ENCODE measurements around the gene AHSP. TPM values are rescaled to one million over a fixed set of nuclear protein-coding genes. Genes with fewer than 3 reads are reported as not detected.
"Not testable (repeated sequence)": the region's sequence is repeated elsewhere in the genome, so short reads cannot be mapped to it uniquely, and the experiment has no call there.

AHSP gene
- polyA plus RNA-seq, 2 donors = not detected

- 10 to 14% methylated on average over 6 of the region's 6 CpGs for WGBS, 2 donors
- no peaks in the 10 kb centered on the region for H3K4me1 ChIP-seq (ENCODE audit: control insufficient read depth in 2 of 2, insufficient read depth in 2 of 2, low read length in 1 of 2)
- H3K27ac ChIP-seq (ENCODE audit: low read depth in 2 of 2, low read length in 1 of 2) = peak overlapping the region; percentile 79 to 95
Observed at GRCh38 chr16:31508706-31509195, 18.9 kb upstream of the AHSP start.

GRCh38 chr16:31513126-31513525 is 14.6 kb upstream of the AHSP start:
- Histone ChIP-seq H3K4me1 (ENCODE audit: control insufficient read depth in 2 of 2, insufficient read depth in 2 of 2, low read length in 1 of 2) (no peaks in the 10 kb centered on the region), H3K4me3 (ENCODE audit: low read depth in 1 of 2, low read length in 2 of 2) (no peak overlapping the region), H3K27me3 (ENCODE audit: control insufficient read depth in 1 of 2, insufficient read depth in 2 of 2, low read length in 2 of 2) (no peaks in the 10 kb centered on the region), H3K27ac (ENCODE audit: low read depth in 2 of 2, low read length in 1 of 2) (no peak overlapping the region), H3K36me3 (ENCODE audit: control insufficient read depth in 2 of 2, insufficient read depth in 2 of 2, low read length in 1 of 2) (no peaks in the 10 kb centered on the region), H3K9me3 (ENCODE audit: control insufficient read depth in 2 of 2, insufficient read depth in 1 of 2, low read depth in 1 of 2, low read length in 1 of 2) (no peaks in the 10 kb centered on the region)
- 68 to 78% methylated on average over 6 of the region's 6 CpGs for WGBS, 2 donors

More at GRCh38 chr16:31508706-31509195, 18.9 kb upstream of the AHSP start:
- Histone ChIP-seq H3K36me3 (ENCODE audit: control insufficient read depth in 2 of 2, insufficient read depth in 2 of 2, low read length in 1 of 2) (no peaks in the 10 kb centered on the region), H3K27me3 (ENCODE audit: control insufficient read depth in 1 of 2, insufficient read depth in 2 of 2, low read length in 2 of 2) (no peaks in the 10 kb centered on the region), H3K9me3 (ENCODE audit: control insufficient read depth in 2 of 2, insufficient read depth in 1 of 2, low read depth in 1 of 2, low read length in 1 of 2) (no peaks in the 10 kb centered on the region), H3K4me3 (ENCODE audit: low read depth in 1 of 2, low read length in 2 of 2) (peak overlapping the region; percentile 85 to 92)

GRCh38 chr16:31513884-31514283 is 13.8 kb upstream of the AHSP start:
- no peak overlapping the region for H3K27ac ChIP-seq (ENCODE audit: low read depth in 2 of 2, low read length in 1 of 2)
- H3K9me3 ChIP-seq (ENCODE audit: control insufficient read depth in 2 of 2, insufficient read depth in 1 of 2, low read depth in 1 of 2, low read length in 1 of 2) = no peaks in the 10 kb centered on the region
- H3K4me3 ChIP-seq (ENCODE audit: low read depth in 1 of 2, low read length in 2 of 2) = no peak overlapping the region
- H3K27me3 ChIP-seq (ENCODE audit: control insufficient read depth in 1 of 2, insufficient read depth in 2 of 2, low read length in 2 of 2) = no peaks in the 10 kb centered on the region
- no peaks in the 10 kb centered on the region for H3K4me1 ChIP-seq (ENCODE audit: control insufficient read depth in 2 of 2, insufficient read depth in 2 of 2, low read length in 1 of 2)
- no peaks in the 10 kb centered on the region for H3K36me3 ChIP-seq (ENCODE audit: control insufficient read depth in 2 of 2, insufficient read depth in 2 of 2, low read length in 1 of 2)

- Histone ChIP-seq H3K36me3 (ENCODE audit: control insufficient read depth in 2 of 2, insufficient read depth in 2 of 2, low read length in 1 of 2) (no peaks in the 10 kb centered on the region), H3K9me3 (ENCODE audit: control insufficient read depth in 2 of 2, insufficient read depth in 1 of 2, low read depth in 1 of 2, low read length in 1 of 2) (no peaks in the 10 kb centered on the region), H3K27ac (ENCODE audit: low read depth in 2 of 2, low read length in 1 of 2) (no peak overlapping the region), H3K4me3 (ENCODE audit: low read depth in 1 of 2, low read length in 2 of 2) (no peak overlapping the region), H3K27me3 (ENCODE audit: control insufficient read depth in 1 of 2, insufficient read depth in 2 of 2, low read length in 2 of 2) (no peaks in the 10 kb centered on the region), H3K4me1 (ENCODE audit: control insufficient read depth in 2 of 2, insufficient read depth in 2 of 2, low read length in 1 of 2) (no peaks in the 10 kb centered on the region)
- WGBS, 2 donors = 70 to 76% methylated on average over 4 of the region's 4 CpGs
Observed at GRCh38 chr16:31517800-31518402, 9.8 kb upstream of the AHSP start.

GRCh38 chr16:31519759-31520431 is 7.8 kb upstream of the AHSP start:
- no peaks in the 10 kb centered on the region for H3K9me3 ChIP-seq (ENCODE audit: control insufficient read depth in 2 of 2, insufficient read depth in 1 of 2, low read depth in 1 of 2, low read length in 1 of 2)
- H3K27ac ChIP-seq (ENCODE audit: low read depth in 2 of 2, low read length in 1 of 2) = no peak overlapping the region
- no peaks in the 10 kb centered on the region for H3K4me1 ChIP-seq (ENCODE audit: control insufficient read depth in 2 of 2, insufficient read depth in 2 of 2, low read length in 1 of 2)
- WGBS, 2 donors = 74% methylated on average over 2 of the region's 2 CpGs
- no peaks in the 10 kb centered on the region for H3K36me3 ChIP-seq (ENCODE audit: control insufficient read depth in 2 of 2, insufficient read depth in 2 of 2, low read length in 1 of 2)
- no peak overlapping the region for H3K4me3 ChIP-seq (ENCODE audit: low read depth in 1 of 2, low read length in 2 of 2)
- no peaks in the 10 kb centered on the region for H3K27me3 ChIP-seq (ENCODE audit: control insufficient read depth in 1 of 2, insufficient read depth in 2 of 2, low read length in 2 of 2)

DNA sequence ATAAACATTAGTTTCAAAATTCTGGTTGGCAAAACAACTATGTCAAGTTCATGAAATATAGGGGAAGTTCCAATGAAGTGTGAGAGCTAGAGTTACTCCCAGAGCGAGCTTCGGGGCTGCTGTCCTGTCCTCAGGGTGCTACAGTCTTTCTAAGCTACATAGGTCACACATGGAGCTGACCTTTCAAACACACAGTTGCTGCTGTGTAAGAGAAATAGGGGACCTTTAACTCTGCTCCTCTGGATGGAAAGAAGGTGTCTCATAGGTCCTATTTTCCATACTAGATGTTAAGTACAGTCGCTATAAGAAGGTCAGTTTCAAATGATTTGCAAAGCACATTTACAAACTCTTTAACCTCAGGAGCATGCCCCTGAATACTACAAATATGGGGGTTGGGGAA is 6.3 kb upstream of the AHSP start:
- H3K27me3 ChIP-seq (ENCODE audit: control insufficient read depth in 1 of 2, insufficient read depth in 2 of 2, low read length in 2 of 2) = no peaks in the 10 kb centered on the region
- 81 to 91% methylated on average over 3 of the region's 3 CpGs for WGBS, 2 donors
- no peak overlapping the region for H3K27ac ChIP-seq (ENCODE audit: low read depth in 2 of 2, low read length in 1 of 2)
- H3K4me1 ChIP-seq (ENCODE audit: control insufficient read depth in 2 of 2, insufficient read depth in 2 of 2, low read length in 1 of 2) = no peaks in the 10 kb centered on the region
- no peak overlapping the region for H3K4me3 ChIP-seq (ENCODE audit: low read depth in 1 of 2, low read length in 2 of 2)
- no peaks in the 10 kb centered on the region for H3K36me3 ChIP-seq (ENCODE audit: control insufficient read depth in 2 of 2, insufficient read depth in 2 of 2, low read length in 1 of 2)
- no peaks in the 10 kb centered on the region for H3K9me3 ChIP-seq (ENCODE audit: control insufficient read depth in 2 of 2, insufficient read depth in 1 of 2, low read depth in 1 of 2, low read length in 1 of 2)

DNA sequence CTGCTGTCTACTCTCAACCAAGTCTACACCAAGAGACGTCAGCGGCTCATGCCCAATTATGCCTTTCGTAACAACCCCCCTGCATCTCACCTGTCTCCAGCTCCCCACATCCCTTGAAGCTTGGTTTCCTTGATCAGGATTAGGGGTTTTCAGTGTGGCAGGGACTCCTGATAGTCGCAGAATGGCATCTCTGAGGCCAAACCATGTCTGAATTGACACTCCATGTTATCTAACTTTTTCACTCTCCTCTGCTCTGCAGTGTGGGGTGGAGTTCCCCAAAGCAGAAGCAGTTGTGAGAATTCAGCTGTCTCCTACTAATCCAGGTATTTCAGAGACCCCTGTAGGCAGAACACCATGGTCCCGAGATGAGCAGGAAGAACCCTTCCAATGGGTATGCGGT is 5.6 kb upstream of the AHSP start:
- no peak overlapping the region for H3K27ac ChIP-seq (ENCODE audit: low read depth in 2 of 2, low read length in 1 of 2)
- WGBS, 2 donors = 91 to 92% methylated on average over 6 of the region's 6 CpGs
- H3K36me3 ChIP-seq (ENCODE audit: control insufficient read depth in 2 of 2, insufficient read depth in 2 of 2, low read length in 1 of 2) = no peaks in the 10 kb centered on the region
- H3K4me1 ChIP-seq (ENCODE audit: control insufficient read depth in 2 of 2, insufficient read depth in 2 of 2, low read length in 1 of 2) = no peaks in the 10 kb centered on the region
- H3K4me3 ChIP-seq (ENCODE audit: low read depth in 1 of 2, low read length in 2 of 2) = no peak overlapping the region
- no peaks in the 10 kb centered on the region for H3K27me3 ChIP-seq (ENCODE audit: control insufficient read depth in 1 of 2, insufficient read depth in 2 of 2, low read length in 2 of 2)
- no peaks in the 10 kb centered on the region for H3K9me3 ChIP-seq (ENCODE audit: control insufficient read depth in 2 of 2, insufficient read depth in 1 of 2, low read depth in 1 of 2, low read length in 1 of 2)

- not testable (repeated sequence) for H3K27ac ChIP-seq (ENCODE audit: low read depth in 2 of 2, low read length in 1 of 2); H3K4me3 ChIP-seq (ENCODE audit: low read depth in 1 of 2, low read length in 2 of 2); H3K9me3 ChIP-seq (ENCODE audit: control insufficient read depth in 2 of 2, insufficient read depth in 1 of 2, low read depth in 1 of 2, low read length in 1 of 2); H3K36me3 ChIP-seq (ENCODE audit: control insufficient read depth in 2 of 2, insufficient read depth in 2 of 2, low read length in 1 of 2); H3K4me1 ChIP-seq (ENCODE audit: control insufficient read depth in 2 of 2, insufficient read depth in 2 of 2, low read length in 1 of 2); H3K27me3 ChIP-seq (ENCODE audit: control insufficient read depth in 1 of 2, insufficient read depth in 2 of 2, low read length in 2 of 2)
- 59 to 73% methylated on average over 3 of the region's 6 CpGs for WGBS, 2 donors
Observed at GRCh38 chr16:31523768-31524167, 3.9 kb upstream of the AHSP start.

- no peaks in the 10 kb centered on the region for H3K9me3 ChIP-seq (ENCODE audit: control insufficient read depth in 2 of 2, insufficient read depth in 1 of 2, low read depth in 1 of 2, low read length in 1 of 2)
- WGBS, 2 donors = 88 to 92% methylated on average over 3 of the region's 3 CpGs
Observed at GRCh38 chr16:31525113-31525512, 2.6 kb upstream of the AHSP start.

More at GRCh38 chr16:31525113-31525512, 2.6 kb upstream of the AHSP start:
- Histone ChIP-seq H3K4me1 (ENCODE audit: control insufficient read depth in 2 of 2, insufficient read depth in 2 of 2, low read length in 1 of 2) (peaks cover 5 to 10% of the 10 kb centered on the region in 2 donors), H3K36me3 (ENCODE audit: control insufficient read depth in 2 of 2, insufficient read depth in 2 of 2, low read length in 1 of 2) (no peaks in the 10 kb centered on the region), H3K27me3 (ENCODE audit: control insufficient read depth in 1 of 2, insufficient read depth in 2 of 2, low read length in 2 of 2) (no peaks in the 10 kb centered on the region), H3K4me3 (ENCODE audit: low read depth in 1 of 2, low read length in 2 of 2) (no peak overlapping the region), H3K27ac (ENCODE audit: low read depth in 2 of 2, low read length in 1 of 2) (no peak overlapping the region)

Data from esophagus (tissue), 2 donors.